ENCODE data around the gene SNRNP48. TPM values are rescaled to one million over a fixed set of nuclear protein-coding genes. Genes with fewer than 3 reads are reported as not detected.

SNRNP48 gene
- total RNA-seq, 3 donors from 2014 or later (not counting 1 experiment from before 2014, with no cell fraction given) = 12.3 to 17.0 (median 14.0) TPM

- no peaks in the 10 kb centered on the region for H3K9me3 ChIP-seq (ENCODE audit: control insufficient read depth, insufficient read depth, low read length)
- no peak overlapping the region for H3K27ac Mint-ChIP-seq
- H3K9me3 Mint-ChIP-seq = no peaks in the 10 kb centered on the region
- no peaks in the 10 kb centered on the region for H3K36me3 Mint-ChIP-seq
- H3K4me3 Mint-ChIP-seq = no peak overlapping the region
- H3K27me3 Mint-ChIP-seq (ENCODE audit: low read depth in 2 of 2) = peaks cover 4 to 31% of the 10 kb centered on the region in 2 donors
- H3K36me3 ChIP-seq (ENCODE audit: control insufficient read depth, insufficient read depth, low read length) = no peaks in the 10 kb centered on the region
- no peaks in the 10 kb centered on the region for H3K4me1 Mint-ChIP-seq
- H3K27ac ChIP-seq (ENCODE audit: low read length) = no peak overlapping the region
- H3K4me3 ChIP-seq (ENCODE audit: low read length) = no peak overlapping the region
- 80% methylated on average over 2 of the region's 3 CpGs for WGBS (ENCODE audit: insufficient coverage)
- ATAC-seq (no peak), DNase-seq (no peak)
- intact Hi-C loops (cut with micrococcal nuclease) = no loop called here
- H3K4me1 ChIP-seq (ENCODE audit: control insufficient read depth, insufficient read depth, low read length) = no peaks in the 10 kb centered on the region
- no peaks in the 10 kb centered on the region for H3K27me3 ChIP-seq (ENCODE audit: control insufficient read depth, insufficient read depth, low read length)
- no peak for TF ChIP-seq CTCF (IDR thresholded peaks at IDR 0.05)
These were observed 71.4 kb downstream of the SNRNP48 start for GRCh38 chr6:7661364-7661763.

Other genes with a start within 250 kb of the SNRNP48 start
- 1 to 10 TPM in 2 of 3 donors, under 1 TPM in 1; 0.70 to 1.3 (median 1.1) TPM for gene CAGE1, start 200.5 kb upstream of the SNRNP48 start, total RNA-seq
- gene RIOK1, start 200.4 kb upstream of the SNRNP48 start, total RNA-seq = 10 to 100 TPM; 36.8 to 48.4 (median 38.2) TPM
- under 1 TPM in 2 of 3 donors, not detected in 1; 0.05 to 0.26 TPM for gene DSP, start 48.5 kb upstream of the SNRNP48 start, total RNA-seq
- gene BMP6, start 135.9 kb downstream of the SNRNP48 start, total RNA-seq = 1 to 10 TPM in 1 of 3 donors, under 1 TPM in 2; 0.25 to 2.6 (median 0.73) TPM